HCT116 (cell line): ENCODE results near the gene RFC1. TPM values are rescaled to one million over a fixed set of nuclear protein-coding genes. Genes with fewer than 3 reads are reported as not detected.
A peak's percentile ranks its signal among the peaks of the same experiment; 100 is the strongest.

ENCODE experiments used
- ATAC-seq: fragments of 200-7000 bp; cut with Tn5 transposase; 2 replicates; pipeline ENCODE4 v1.9.1; 2020; ENCODE audit warnings: mild to moderate bottlenecking, moderate library complexity
- BruUV-seq: library from RNA; stranded (reverse); fragments of 400-500 nt; replicated peaks from 2 replicates; lab custom pipeline; 2021; lab: Mats Ljungman, UMichigan
- CTCF ChIA-PET: fragments of 300-600 bp; sonication (Branson Sonifier 250); formaldehyde crosslinking; loops from one replicate; lab custom pipeline; 2021; ENCODE audit warnings: antibody characterized with exemption; lab: Charles Lee
- POLR2A ChIA-PET: fragments of 300-600, 350-600 bp; sonication (Branson Sonifier 250); formaldehyde crosslinking; loops from one replicate; lab custom pipeline; 2021; ENCODE audit warnings: antibody characterized with exemption; lab: Charles Lee
- RAD21 ChIA-PET, 2 experiments: fragments of 300-600 bp; sonication (Branson Sonifier 250); formaldehyde crosslinking; loops; one replicate each; lab custom pipeline; 2023; ENCODE audit warnings: low total read pairs in 2 of 2; ENCODE audit not compliant: uncharacterized antibody in 2 of 2, unreplicated experiment in 2 of 2, low non-redundant PET in 1 of 2; lab: Charles Lee
- DNase-seq: peaks from one replicate; pipeline ENCODE4 v3.0.0-alpha.2; 2010; ENCODE audit warnings: low read depth, low spot score
- H2AFZ ChIP-seq: fragments of 200-600 bp; shearing (Covaris generic), sonication (generic); 2 replicates; pipeline ENCODE4 v1.6.1; 2017; ENCODE audit warnings: low read depth, mixed run types, mixed read lengths, antibody characterized with exemption, low read length; ENCODE audit not compliant: poor library complexity, severe bottlenecking
- H3K27ac ChIP-seq: 2 replicates; pipeline ENCODE4 v1.5.1; 2012; ENCODE audit warnings: low read depth, low read length
- H3K27me3 ChIP-seq: fragments of 200-600 bp; sonication (generic); 2 replicates; pipeline ENCODE4 v1.6.1; 2016; ENCODE audit warnings: mixed run types, low read length, mixed read lengths; ENCODE audit not compliant: insufficient read depth
- H3K36me3 ChIP-seq, 2 experiments: fragments of 200-500 bp in 1 of 2; fragments of 200-600 bp in 1 of 2; sonication (Bioruptor generic) in 1 of 2; sonication (generic) in 1 of 2; 2 replicates each; pipeline versions ENCODE4 v1.5.1 to v1.6.1; 2014 to 2016; ENCODE audit warnings: low read length in 2 of 2, inconsistent platforms in 1 of 2, mixed read lengths in 1 of 2, mixed run types in 1 of 2; ENCODE audit not compliant: insufficient read depth in 2 of 2, control insufficient read depth in 1 of 2
- H3K4me1 ChIP-seq, 2 experiments: fragments of 200-600 bp in 1 of 2; sonication (generic) in 1 of 2; 2 replicates each; pipeline versions ENCODE4 v1.5.1 to v1.6.1; 2012 to 2017; ENCODE audit warnings: low read length in 2 of 2, inconsistent platforms in 1 of 2, mild to moderate bottlenecking in 1 of 2, mixed read lengths in 1 of 2, mixed run types in 1 of 2, moderate library complexity in 1 of 2; ENCODE audit not compliant: insufficient read depth in 2 of 2, control insufficient read depth in 1 of 2
- H3K4me2 ChIP-seq: fragments of 200-600 bp; sonication (generic); 2 replicates; pipeline ENCODE4 v1.6.1; 2017; ENCODE audit warnings: mixed run types, low read length, mixed read lengths
- H3K4me3 ChIP-seq, 2 experiments: fragments of 200-600 bp in 1 of 2; sonication (generic) in 1 of 2; replicated peaks in 1 of 2; 2 replicates each; pipeline ENCODE4 v1.5.1; 2011 to 2016; ENCODE audit warnings: low read length in 2 of 2, control low read depth in 1 of 2, low read depth in 1 of 2, mild to moderate bottlenecking in 1 of 2, mixed read lengths in 1 of 2, mixed run types in 1 of 2
- H3K79me2 ChIP-seq: fragments of 200-600 bp; sonication (generic); 2 replicates; pipeline ENCODE4 v1.6.1; 2017; ENCODE audit warnings: mild to moderate bottlenecking, mixed run types, low read length, moderate library complexity, mixed read lengths; ENCODE audit not compliant: insufficient read depth
- H3K9ac ChIP-seq: fragments of 200-600 bp; sonication (generic); 2 replicates; pipeline ENCODE4 v1.6.1; 2016; ENCODE audit warnings: low read length, mixed read lengths
- H3K9me2 ChIP-seq: fragments of 200-600 bp; sonication (generic), shearing (Covaris generic); 2 replicates; pipeline ENCODE4 v1.6.1; 2017; ENCODE audit warnings: mixed run types, mild to moderate bottlenecking, moderate library complexity; ENCODE audit not compliant: insufficient read depth
- H3K9me3 ChIP-seq, 2 experiments: fragments of 200-500 bp in 1 of 2; fragments of 200-600 bp in 1 of 2; sonication (Bioruptor generic) in 1 of 2; sonication (generic) in 1 of 2; 2 replicates each; pipeline ENCODE4 v1.6.1; 2014 to 2017; ENCODE audit warnings: low read length in 2 of 2, mixed read lengths in 2 of 2, inconsistent platforms in 1 of 2, low read depth in 1 of 2, mild to moderate bottlenecking in 1 of 2, mixed run types in 1 of 2, moderate library complexity in 1 of 2; ENCODE audit not compliant: control insufficient read depth in 1 of 2, insufficient read depth in 1 of 2
- H4K20me1 ChIP-seq: fragments of 200-600 bp; sonication (generic), shearing (Covaris generic); 2 replicates; pipeline ENCODE4 v1.6.1; 2017; ENCODE audit warnings: mixed run types, mild to moderate bottlenecking, moderate library complexity; ENCODE audit not compliant: insufficient read depth
- CBX3 ChIP-seq: IDR thresholded peaks from 2 replicates; pipeline ENCODE4 v1.6.1; 2012; ENCODE audit warnings: low read depth
- CEBPB ChIP-seq: IDR thresholded peaks from 2 replicates; pipeline ENCODE4 v1.6.1; 2012; ENCODE audit warnings: low read depth
- CTCF ChIP-seq, 3 experiments: fragments of 200-600 bp in 1 of 3; sonication (generic) in 1 of 3; IDR thresholded peaks in 2 of 3; conservative IDR thresholded peaks in 1 of 3; 2 replicates each; pipeline ENCODE4 v1.5.1; 2012 to 2017; ENCODE audit warnings: low read depth in 2 of 3, low read length in 2 of 3, antibody characterized with exemption in 1 of 3, borderline replicate concordance in 1 of 3, control low read depth in 1 of 3, mild to moderate bottlenecking in 1 of 3, mixed read lengths in 1 of 3, mixed run types in 1 of 3, moderate library complexity in 1 of 3; ENCODE audit not compliant: insufficient read depth in 1 of 3
- EGR1 ChIP-seq: IDR thresholded peaks from 2 replicates; pipeline ENCODE4 v1.6.1; 2012; ENCODE audit warnings: low read depth
- ELF1 ChIP-seq: IDR thresholded peaks from 2 replicates; pipeline ENCODE4 v1.6.1; 2012; ENCODE audit warnings: low read depth, borderline replicate concordance
- EZH2 ChIP-seq: fragments of 200-600 bp; sonication (generic); IDR thresholded peaks from 2 replicates; pipeline ENCODE4 v1.6.1; 2017; ENCODE audit warnings: antibody characterized with exemption, mixed run types
- EZH2phosphoT487 ChIP-seq: fragments of 200-600 bp; IDR thresholded peaks from 2 replicates; pipeline ENCODE4 v1.6.1; 2018; ENCODE audit warnings: antibody characterized with exemption, borderline replicate concordance
- JUND ChIP-seq: IDR thresholded peaks from 2 replicates; pipeline ENCODE4 v1.6.1; 2012
- POLR2AphosphoS5 ChIP-seq: IDR thresholded peaks from 2 replicates; pipeline ENCODE4 v1.6.1; 2011; ENCODE audit warnings: mild to moderate bottlenecking, low read depth, low read length, moderate library complexity
- RAD21 ChIP-seq: IDR thresholded peaks from 2 replicates; pipeline ENCODE4 v1.6.1; 2012; ENCODE audit warnings: low read depth, mild to moderate bottlenecking
- REST ChIP-seq: IDR thresholded peaks from 2 replicates; pipeline ENCODE4 v1.6.1; 2012; ENCODE audit warnings: low read depth
- SIN3A ChIP-seq: IDR thresholded peaks from 2 replicates; pipeline ENCODE4 v1.6.1; 2012; ENCODE audit warnings: low read depth
- SRF ChIP-seq: IDR thresholded peaks from 2 replicates; pipeline ENCODE4 v1.6.1; 2012; ENCODE audit warnings: low read depth
- ZBTB33 ChIP-seq: IDR thresholded peaks from 2 replicates; pipeline ENCODE4 v1.6.1; 2011; ENCODE audit warnings: mild to moderate bottlenecking, low read length, moderate library complexity; ENCODE audit not compliant: insufficient replicate concordance; ENCODE audit errors: extremely low read depth
- ZFX ChIP-seq: fragments of 450-650 bp; IDR thresholded peaks from 2 replicates; pipeline ENCODE4 v1.6.1; 2017
- ZNF274 ChIP-seq: fragments of 200-500 bp; sonication (Bioruptor generic); IDR thresholded peaks from 2 replicates; pipeline ENCODE4 v1.6.1; 2014; ENCODE audit warnings: mild to moderate bottlenecking, low read depth, low read length, inconsistent platforms
- intact Hi-C: fragments of 100-400 bp; cut with micrococcal nuclease; formaldehyde crosslinking; loops from 2 replicates; pipeline ENCODE4 v1.10.0; 2022
- total RNA-seq: library from RNA; stranded (reverse); gene quantifications from one replicate; pipeline ENCODE4 v1.2.1, GENCODE V29; 2021; ENCODE audit not compliant: unreplicated experiment

Gene RFC1
- total RNA-seq, 1 experiment from 2014 or later = 52.3 TPM

DNA sequence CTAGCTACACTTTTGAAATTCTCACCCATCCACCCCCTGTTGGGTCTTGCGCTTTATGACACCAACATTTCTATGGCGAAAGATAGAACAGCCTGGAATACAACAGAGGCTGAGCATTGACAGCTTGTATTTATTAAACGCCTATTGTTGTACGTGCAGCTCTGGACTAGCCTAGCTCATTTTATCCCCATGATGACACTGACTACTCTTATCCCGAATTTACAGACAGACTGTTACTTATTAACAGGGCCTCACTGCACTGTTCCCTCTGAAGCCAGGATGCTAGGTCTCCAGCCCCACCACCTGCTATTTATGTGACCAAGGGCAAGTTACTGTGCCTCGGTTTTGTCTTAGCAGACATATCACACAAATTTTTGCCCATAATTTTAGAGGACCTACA, 1.0 kb upstream of the RFC1 start (continued):
- TF ChIP-seq ZBTB33 (no peak), ZNF274 (no peak), SRF (no peak), POLR2AphosphoS5 (no peak), JUND (no peak)

- H3K36me3 ChIP-seq = no peaks in the 10 kb centered on the region
- CTCF ChIA-PET = no interaction called here
- peaks cover 0 to 11% of the 10 kb centered on the region in 2 experiments; a peak in 3 of 4 replicates for H3K4me1 ChIP-seq
- TSS peak; percentile 63 for BruUV-seq
- TF ChIP-seq JUND (no peak), RAD21 (no peak), CEBPB (no peak), CTCF (IDR thresholded peaks at IDR 0.05 in 2 of 3, conservative IDR thresholded peaks at IDR 0.05 in 1 of 3; ENCODE audit: borderline replicate concordance in 1 of 3, insufficient read depth in 1 of 3, low read depth in 2 of 3, low read length in 2 of 3) (no peak), REST (no peak), POLR2AphosphoS5 (no peak), ZFX (no peak), SIN3A (no peak; the same call in 1 of the 2 replicates), ELF1 (no peak), CBX3 (no peak), EGR1 (no peak), EZH2phosphoT487 (no peak), ZBTB33 (no peak), EZH2 (no peak)
- H3K27ac ChIP-seq = no peak overlapping the region
- DNase-seq = no peak
- RAD21 ChIA-PET = no interaction called here
- H3K9me2 ChIP-seq = no peaks in the 10 kb centered on the region
- H3K4me2 ChIP-seq = peak overlapping the region; percentile 82
- H3K27me3 ChIP-seq = no peaks in the 10 kb centered on the region
- intact Hi-C loops = no loop called here
- H3K79me2 ChIP-seq = peaks cover 58% of the 10 kb centered on the region
- no peaks in the 10 kb centered on the region for H3K9me3 ChIP-seq
- peak overlapping the region; percentile 84 to 93 for H3K4me3 ChIP-seq
- POLR2A ChIA-PET = interaction anchor here (0.8 kb wide), 1 partner anchor 8 kb away, joined by 3 read pairs; no protein-coding TSS in a partner anchor
- peak overlapping the region; percentile 81 for H3K9ac ChIP-seq
- no peak overlapping the region for H2AFZ ChIP-seq
- ATAC-seq = no peak; the same call in 1 of the 2 replicates
- H4K20me1 ChIP-seq = no peaks in the 10 kb centered on the region
Observed at GRCh38 chr4:39365360-39365759, 802 bp downstream of the RFC1 start.
